Upper lobe of left lung (tissue), 6 donors: Measurements from ENCODE around the gene PRKN. TPM values are rescaled to one million over a fixed set of nuclear protein-coding genes. Genes with fewer than 3 reads are reported as not detected.

Experiments used
- ATAC-seq, 2 donors: fragments of 200-7000 bp; cut with Tn5 transposase; one replicate each; pipeline ENCODE4 v1.9.1; 2022; ENCODE audit warnings: mild to moderate bottlenecking in 2 of 2, moderate library complexity in 2 of 2; ENCODE audit not compliant: low FRiP score in 2 of 2
- DNase-seq, 2 donors: peaks; one replicate each; pipeline ENCODE4 v3.0.0-alpha.2; 2019 to 2020
- H3K27ac ChIP-seq, 4 donors: fragments of 200-600 bp; sonication (generic); one replicate each; pipeline ENCODE4 v1.5.1; 2016 to 2019
- H3K27me3 ChIP-seq, 4 donors: fragments of 200-600 bp; sonication (generic); one replicate each; pipeline ENCODE4 v1.5.1; 2017 to 2019
- H3K36me3 ChIP-seq, 4 donors: fragments of 200-600 bp; sonication (generic); one replicate each; pipeline ENCODE4 v1.5.1; 2016 to 2019
- H3K4me1 ChIP-seq, 4 donors: fragments of 200-600 bp; sonication (generic); one replicate each; pipeline ENCODE4 v1.5.1; 2018 to 2019
- H3K4me3 ChIP-seq, 4 donors: fragments of 200-600 bp; sonication (generic); one replicate each; pipeline ENCODE4 v1.5.1; 2017 to 2019; ENCODE audit warnings: mild to moderate bottlenecking in 2 of 4, moderate library complexity in 1 of 4
- H3K9me3 ChIP-seq, 4 donors: fragments of 200-600 bp; sonication (generic); one replicate each; pipeline ENCODE4 v1.5.1; 2018 to 2019
- EP300 ChIP-seq, 4 donors: sonication (generic); formaldehyde crosslinking; IDR thresholded peaks; one replicate each; pipeline ENCODE4 v1.5.1; 2017; ENCODE audit warnings: antibody characterized with exemption in 4 of 4, control low read depth in 2 of 4
- POLR2A ChIP-seq, 4 donors: fragments of 450-650 bp; IDR thresholded peaks; one replicate each; pipeline ENCODE4 v1.5.1; 2016 to 2017; ENCODE audit warnings: antibody characterized with exemption in 4 of 4, mild to moderate bottlenecking in 2 of 4
- POLR2AphosphoS5 ChIP-seq, 2 donors: sonication (generic); formaldehyde crosslinking; IDR thresholded peaks; one replicate each; pipeline ENCODE4 v1.5.1; 2017; ENCODE audit warnings: antibody characterized with exemption in 2 of 2
- WGBS, 2 donors: methylation state at CpG; one replicate each; pipeline ENCODE4 v1.1.5; 2017 to 2018; 5-methylcytosine and 5-hydroxymethylcytosine counted together
- total RNA-seq, 6 donors: library from RNA; depleted of rRNA in 4 of 6; stranded (reverse); fragments of >200 nt in 4 of 6; gene quantifications; one replicate each; pipeline versions ENCODE4 v1.1.0 to v1.2.1, GENCODE V29; 2016 to 2021
- TF ChIP-seq, protein P1 (sequence below), 6 experiments: fragments of 450-650 bp in 4 of 6; fragments of 200-600 bp in 2 of 6; sonication (generic) in 2 of 6; IDR thresholded peaks; one replicate each; pipeline ENCODE4 v1.5.1; 2016 to 2019; ENCODE audit warnings: antibody characterized with exemption in 6 of 6
- donor health status: DM: no; HTN: no; CAD: no; lungs with moderate emphysema.
- donor health status: DM: no; HTN: yes; CAD: no; lungs with severe emphysema.

PRKN gene
- total RNA-seq, 6 donors from 2014 or later = 2.7 to 29.3 (median 5.5) TPM

DNA sequence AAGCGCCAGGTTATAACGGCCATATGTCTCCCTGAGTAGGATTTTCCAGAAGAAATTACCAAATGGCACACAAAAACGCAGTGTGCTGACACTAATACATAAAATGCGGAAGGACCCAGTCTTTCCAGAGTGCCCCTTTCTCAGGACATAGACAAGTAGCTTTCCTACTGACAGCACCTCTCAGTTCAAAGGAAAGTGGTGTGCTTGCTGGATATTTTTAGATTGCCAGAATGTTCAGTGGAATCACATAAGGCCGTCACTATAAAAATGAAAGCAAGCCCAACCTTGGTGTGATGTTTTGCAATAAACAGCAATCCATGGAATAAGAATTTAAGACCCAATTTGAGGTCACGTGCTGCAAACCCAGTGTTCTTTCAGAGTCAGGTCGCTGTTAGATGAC is 1318.2 kb downstream of the PRKN start:
- WGBS, 2 donors = 83 to 89% methylated on average over 7 of the region's 7 CpGs
- Histone ChIP-seq H3K27me3 (no peaks in the 10 kb centered on the region), H3K36me3 (no peaks in the 10 kb centered on the region), H3K27ac (no peak overlapping the region), H3K4me1 (no peaks in the 10 kb centered on the region), H3K9me3 (no peaks in the 10 kb centered on the region), H3K4me3 (no peak overlapping the region)
- TF ChIP-seq, protein P1, sequence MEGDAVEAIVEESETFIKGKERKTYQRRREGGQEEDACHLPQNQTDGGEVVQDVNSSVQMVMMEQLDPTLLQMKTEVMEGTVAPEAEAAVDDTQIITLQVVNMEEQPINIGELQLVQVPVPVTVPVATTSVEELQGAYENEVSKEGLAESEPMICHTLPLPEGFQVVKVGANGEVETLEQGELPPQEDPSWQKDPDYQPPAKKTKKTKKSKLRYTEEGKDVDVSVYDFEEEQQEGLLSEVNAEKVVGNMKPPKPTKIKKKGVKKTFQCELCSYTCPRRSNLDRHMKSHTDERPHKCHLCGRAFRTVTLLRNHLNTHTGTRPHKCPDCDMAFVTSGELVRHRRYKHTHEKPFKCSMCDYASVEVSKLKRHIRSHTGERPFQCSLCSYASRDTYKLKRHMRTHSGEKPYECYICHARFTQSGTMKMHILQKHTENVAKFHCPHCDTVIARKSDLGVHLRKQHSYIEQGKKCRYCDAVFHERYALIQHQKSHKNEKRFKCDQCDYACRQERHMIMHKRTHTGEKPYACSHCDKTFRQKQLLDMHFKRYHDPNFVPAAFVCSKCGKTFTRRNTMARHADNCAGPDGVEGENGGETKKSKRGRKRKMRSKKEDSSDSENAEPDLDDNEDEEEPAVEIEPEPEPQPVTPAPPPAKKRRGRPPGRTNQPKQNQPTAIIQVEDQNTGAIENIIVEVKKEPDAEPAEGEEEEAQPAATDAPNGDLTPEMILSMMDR (IDR thresholded peaks at IDR 0.05) = no peak
- TF ChIP-seq POLR2AphosphoS5 (IDR thresholded peaks at IDR 0.05) = no peak
- TF ChIP-seq EP300 (IDR thresholded peaks at IDR 0.05) = no peak
- no peak for TF ChIP-seq POLR2A (IDR thresholded peaks at IDR 0.05)
- ATAC-seq (no peak), DNase-seq (no peak)

DNA sequence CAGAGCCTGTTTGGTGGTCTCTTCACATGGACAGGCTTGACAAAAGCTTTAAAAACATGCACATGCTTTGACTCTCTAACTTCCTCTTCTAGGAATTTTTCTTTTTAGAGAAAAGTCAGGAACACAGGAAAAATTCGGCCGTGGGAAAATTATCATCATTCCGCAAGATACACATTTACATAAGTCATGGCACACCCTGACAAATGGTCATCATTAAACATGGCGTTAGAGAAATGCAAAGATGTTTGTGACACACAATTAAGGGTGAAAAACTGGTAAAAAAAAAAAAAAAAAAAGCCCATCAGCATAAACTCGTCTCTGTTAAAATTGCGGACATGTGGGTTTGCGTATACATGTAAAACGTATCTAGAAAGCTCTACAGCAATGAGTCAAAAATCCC is 1319.5 kb downstream of the PRKN start:
- H3K4me1 ChIP-seq = no peaks in the 10 kb centered on the region
- no peak overlapping the region for H3K4me3 ChIP-seq
- H3K36me3 ChIP-seq = no peaks in the 10 kb centered on the region
- DNase-seq (no peak), ATAC-seq (no peak)
- no peak overlapping the region for H3K27ac ChIP-seq
- TF ChIP-seq EP300 (IDR thresholded peaks at IDR 0.05) (no peak), POLR2AphosphoS5 (IDR thresholded peaks at IDR 0.05) (no peak), POLR2A (IDR thresholded peaks at IDR 0.05) (no peak)
- TF ChIP-seq, protein P1 (IDR thresholded peaks at IDR 0.05) = no peak
- H3K27me3 ChIP-seq = no peaks in the 10 kb centered on the region
- WGBS, 2 donors = 86 to 92% methylated on average over 8 of the region's 8 CpGs
- peaks cover 0 to 7% (median 2%) of the 10 kb centered on the region in 4 donors for H3K9me3 ChIP-seq

DNA sequence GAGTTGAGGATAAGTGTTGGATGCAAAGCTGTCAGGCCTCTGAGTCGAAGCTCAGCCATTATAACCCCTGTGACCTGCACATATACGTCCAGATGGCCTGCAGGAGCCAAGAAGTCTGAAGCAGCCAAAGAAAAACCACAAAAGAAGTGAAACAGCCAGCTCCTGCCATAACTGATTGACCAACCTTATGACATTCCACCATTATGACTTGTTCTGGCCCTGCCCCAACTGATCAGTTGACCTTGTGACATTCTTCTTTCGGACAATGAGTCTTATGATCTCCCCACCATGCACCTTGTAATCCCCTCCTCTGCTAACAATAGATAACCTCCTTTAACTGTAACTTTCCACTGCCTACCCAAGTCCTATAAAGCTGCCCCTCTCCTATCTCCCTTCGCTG is 1320.0 kb downstream of the PRKN start:
- WGBS, 2 donors = 49 to 71% methylated on average over 4 of the region's 4 CpGs

DNA sequence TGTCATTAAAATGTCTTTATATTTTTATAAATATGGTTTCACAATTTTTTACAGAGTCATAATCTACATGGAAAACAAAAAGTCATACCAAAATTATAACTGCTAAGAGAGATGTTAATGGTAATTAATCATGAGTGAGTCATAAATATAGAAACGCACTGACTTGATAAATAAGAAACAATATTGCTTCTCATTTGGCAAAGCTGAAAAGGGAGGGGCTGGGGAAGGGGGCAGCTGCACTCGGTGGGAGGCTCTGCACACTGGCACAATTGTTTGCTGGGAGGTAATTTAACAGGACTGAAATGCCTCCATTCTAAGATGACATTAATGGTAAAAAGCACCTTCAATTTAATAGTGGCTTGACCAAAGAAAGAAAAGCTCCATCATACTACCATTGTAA is 1320.5 kb downstream of the PRKN start:
- Histone ChIP-seq H3K9me3 (peaks cover 0 to 7% (median 2%) of the 10 kb centered on the region in 4 donors), H3K36me3 (no peaks in the 10 kb centered on the region), H3K4me3 (no peak overlapping the region), H3K27me3 (no peaks in the 10 kb centered on the region), H3K4me1 (no peaks in the 10 kb centered on the region), H3K27ac (no peak overlapping the region)
- DNase-seq = no peak
- TF ChIP-seq POLR2A (IDR thresholded peaks at IDR 0.05) (no peak), EP300 (IDR thresholded peaks at IDR 0.05) (no peak), POLR2AphosphoS5 (IDR thresholded peaks at IDR 0.05) (no peak)
- TF ChIP-seq, protein P1 (IDR thresholded peaks at IDR 0.05) = no peak
- WGBS, 2 donors = 46 to 64% methylated on average over 2 of the region's 2 CpGs
- no peak for ATAC-seq

More for the DNA sequence above, 1320.0 kb downstream of the PRKN start:
- no peaks in the 10 kb centered on the region for H3K27me3 ChIP-seq
- no peak for ATAC-seq
- H3K4me3 ChIP-seq = no peak overlapping the region
- DNase-seq = no peak
- H3K9me3 ChIP-seq = peaks cover 0 to 7% (median 2%) of the 10 kb centered on the region in 4 donors
- TF ChIP-seq POLR2AphosphoS5 (IDR thresholded peaks at IDR 0.05) = no peak
- TF ChIP-seq POLR2A (IDR thresholded peaks at IDR 0.05) = no peak
- no peak for TF ChIP-seq EP300 (IDR thresholded peaks at IDR 0.05)
- TF ChIP-seq, protein P1 (IDR thresholded peaks at IDR 0.05) = no peak
- no peaks in the 10 kb centered on the region for H3K36me3 ChIP-seq
- H3K4me1 ChIP-seq = no peaks in the 10 kb centered on the region
- no peak overlapping the region for H3K27ac ChIP-seq

DNA sequence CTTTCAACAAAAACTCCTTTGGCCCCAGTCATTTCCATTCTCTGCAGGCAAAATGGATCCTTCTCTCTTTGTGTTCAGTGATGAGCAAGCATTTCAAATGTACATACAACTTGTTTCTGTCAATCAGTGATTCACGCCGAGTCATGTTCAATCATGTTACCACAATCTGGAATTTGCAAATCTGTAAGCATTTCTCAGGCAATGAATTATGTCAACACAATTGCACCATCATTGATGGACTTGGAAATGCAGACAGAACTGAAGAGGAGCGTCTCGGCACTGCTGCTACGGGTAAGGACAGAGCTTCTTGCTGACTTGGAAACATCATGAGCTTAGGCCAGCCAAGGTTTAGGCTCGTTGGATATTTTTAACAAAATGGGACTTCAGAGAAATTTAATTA is 1320.9 kb downstream of the PRKN start:
- DNase-seq (no peak), ATAC-seq (no peak)
- no peaks in the 10 kb centered on the region for H3K36me3 ChIP-seq
- no peak overlapping the region for H3K4me3 ChIP-seq
- H3K4me1 ChIP-seq = no peaks in the 10 kb centered on the region
- H3K27me3 ChIP-seq = no peaks in the 10 kb centered on the region
- WGBS, 2 donors = 80 to 86% methylated on average over 6 of the region's 6 CpGs
- H3K9me3 ChIP-seq = peaks cover 0 to 7% (median 2%) of the 10 kb centered on the region in 4 donors
- TF ChIP-seq, protein P1 (IDR thresholded peaks at IDR 0.05) = no peak
- no peak for TF ChIP-seq EP300 (IDR thresholded peaks at IDR 0.05)
- no peak for TF ChIP-seq POLR2AphosphoS5 (IDR thresholded peaks at IDR 0.05)
- TF ChIP-seq POLR2A (IDR thresholded peaks at IDR 0.05) = no peak
- no peak overlapping the region for H3K27ac ChIP-seq
